Ovary (tissue), 3 donors: Measurements from ENCODE around the gene RNF175.

Experiments used
- POLR2A ChIP-seq: fragments of 450-650 bp; IDR thresholded peaks from one replicate; pipeline ENCODE4 v1.6.1; 2017; ENCODE audit warnings: antibody characterized with exemption, mild to moderate bottlenecking, moderate library complexity
- TF ChIP-seq, protein P1 (sequence below), 3 donors: fragments of 450-650 bp in 2 of 3; fragments of 200-600 bp in 1 of 3; IDR thresholded peaks; one replicate each; pipeline versions ENCODE4 v1.5.1 to v1.8.0; 2016 to 2022; ENCODE audit warnings: antibody characterized with exemption in 3 of 3, mild to moderate bottlenecking in 1 of 3
- donor health status: DM: no; HTN: no; CAD: no.

- TF ChIP-seq, protein P1, sequence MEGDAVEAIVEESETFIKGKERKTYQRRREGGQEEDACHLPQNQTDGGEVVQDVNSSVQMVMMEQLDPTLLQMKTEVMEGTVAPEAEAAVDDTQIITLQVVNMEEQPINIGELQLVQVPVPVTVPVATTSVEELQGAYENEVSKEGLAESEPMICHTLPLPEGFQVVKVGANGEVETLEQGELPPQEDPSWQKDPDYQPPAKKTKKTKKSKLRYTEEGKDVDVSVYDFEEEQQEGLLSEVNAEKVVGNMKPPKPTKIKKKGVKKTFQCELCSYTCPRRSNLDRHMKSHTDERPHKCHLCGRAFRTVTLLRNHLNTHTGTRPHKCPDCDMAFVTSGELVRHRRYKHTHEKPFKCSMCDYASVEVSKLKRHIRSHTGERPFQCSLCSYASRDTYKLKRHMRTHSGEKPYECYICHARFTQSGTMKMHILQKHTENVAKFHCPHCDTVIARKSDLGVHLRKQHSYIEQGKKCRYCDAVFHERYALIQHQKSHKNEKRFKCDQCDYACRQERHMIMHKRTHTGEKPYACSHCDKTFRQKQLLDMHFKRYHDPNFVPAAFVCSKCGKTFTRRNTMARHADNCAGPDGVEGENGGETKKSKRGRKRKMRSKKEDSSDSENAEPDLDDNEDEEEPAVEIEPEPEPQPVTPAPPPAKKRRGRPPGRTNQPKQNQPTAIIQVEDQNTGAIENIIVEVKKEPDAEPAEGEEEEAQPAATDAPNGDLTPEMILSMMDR (IDR thresholded peaks at IDR 0.05) = no peak
- TF ChIP-seq POLR2A = no peak
These were observed 75.4 kb downstream of the RNF175 start, which contains the start of gene TLR2 for GRCh38 chr4:153684182-153684970.
